ENCODE measurements around the gene CDH1. TPM values are rescaled to one million over a fixed set of nuclear protein-coding genes. Genes with fewer than 3 reads are reported as not detected.

Gene CDH1
- polyA plus RNA-seq, 3 donors = 0.05 to 0.13 TPM; not detected in 1

DNA sequence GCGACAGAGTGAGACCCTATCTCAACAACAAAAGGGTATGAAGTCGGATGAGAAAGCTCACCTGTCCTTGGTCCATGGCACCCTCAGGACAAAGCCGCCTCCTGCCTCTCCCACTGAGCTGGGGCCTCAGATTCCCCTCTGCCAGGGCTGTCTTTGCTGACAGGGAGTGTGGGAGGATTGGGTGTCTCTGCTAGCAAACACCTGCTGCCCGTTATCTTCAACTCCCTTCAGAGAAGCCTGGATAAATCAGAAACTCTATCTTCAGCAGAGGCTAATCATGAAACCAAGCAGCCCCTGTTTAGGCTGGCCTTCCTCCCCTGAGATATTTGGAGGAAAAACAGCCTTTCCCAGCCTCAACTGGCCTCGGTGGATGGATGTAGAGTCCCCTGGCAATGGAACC, 36.3 kb upstream of the CDH1 start:
- H3K27me3 ChIP-seq (ENCODE audit: control insufficient read depth in 2 of 2, insufficient read depth in 2 of 2, low read length in 2 of 2) = no peaks in the 10 kb centered on the region
- no peaks in the 10 kb centered on the region for H3K79me2 ChIP-seq (ENCODE audit: insufficient read depth, low read length)
- intact Hi-C loops (cut with micrococcal nuclease) = loop anchor here (10.0 kb wide), 2 partner anchors 104 to 424 kb away; no protein-coding TSS in a partner anchor
- TF ChIP-seq, protein P1, sequence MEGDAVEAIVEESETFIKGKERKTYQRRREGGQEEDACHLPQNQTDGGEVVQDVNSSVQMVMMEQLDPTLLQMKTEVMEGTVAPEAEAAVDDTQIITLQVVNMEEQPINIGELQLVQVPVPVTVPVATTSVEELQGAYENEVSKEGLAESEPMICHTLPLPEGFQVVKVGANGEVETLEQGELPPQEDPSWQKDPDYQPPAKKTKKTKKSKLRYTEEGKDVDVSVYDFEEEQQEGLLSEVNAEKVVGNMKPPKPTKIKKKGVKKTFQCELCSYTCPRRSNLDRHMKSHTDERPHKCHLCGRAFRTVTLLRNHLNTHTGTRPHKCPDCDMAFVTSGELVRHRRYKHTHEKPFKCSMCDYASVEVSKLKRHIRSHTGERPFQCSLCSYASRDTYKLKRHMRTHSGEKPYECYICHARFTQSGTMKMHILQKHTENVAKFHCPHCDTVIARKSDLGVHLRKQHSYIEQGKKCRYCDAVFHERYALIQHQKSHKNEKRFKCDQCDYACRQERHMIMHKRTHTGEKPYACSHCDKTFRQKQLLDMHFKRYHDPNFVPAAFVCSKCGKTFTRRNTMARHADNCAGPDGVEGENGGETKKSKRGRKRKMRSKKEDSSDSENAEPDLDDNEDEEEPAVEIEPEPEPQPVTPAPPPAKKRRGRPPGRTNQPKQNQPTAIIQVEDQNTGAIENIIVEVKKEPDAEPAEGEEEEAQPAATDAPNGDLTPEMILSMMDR (IDR thresholded peaks at IDR 0.05) = no peak
- Mint-ChIP-seq H3K27ac (peak overlapping the region in 1 of 7 donors; percentile 76), H3K27me3 (ENCODE audit: low read depth in 3 of 3) (peaks cover 5 to 13% (median 7%) of the 10 kb centered on the region in 3 donors), H3K9me3 (peaks cover 0 to 2% (median 0%) of the 10 kb centered on the region in 7 donors), H3K36me3 (no peaks in the 10 kb centered on the region), H3K4me1 (peaks cover 24% of the 10 kb centered on the region), H3K4me3 (no peak overlapping the region)
- H2AFZ ChIP-seq (ENCODE audit: insufficient read depth, low read depth, low read length, poor library complexity, severe bottlenecking) = peak overlapping the region; percentile 60
- no peaks in the 10 kb centered on the region for H3K36me3 ChIP-seq (replicated peaks in 1 of 2; ENCODE audit: control insufficient read depth in 1 of 2, insufficient read depth in 2 of 2, low read length in 2 of 2)
- no peak overlapping the region for H3K4me2 ChIP-seq (replicated peaks; ENCODE audit: extremely low read depth, low read length, poor library complexity, severe bottlenecking)
- H3K9ac ChIP-seq (ENCODE audit: insufficient read depth, low read length, poor library complexity, severe bottlenecking) = peak overlapping the region; percentile 23
- DNase-seq = no peak
- no peaks in the 10 kb centered on the region for H3K9me3 ChIP-seq (replicated peaks in 1 of 2; ENCODE audit: control insufficient read depth in 1 of 2, insufficient read depth in 1 of 2, low read length in 2 of 2)
- H3K4me1 ChIP-seq (ENCODE audit: control insufficient read depth in 1 of 2, insufficient read depth in 2 of 2, low read length in 2 of 2) = peaks cover 30 to 36% of the 10 kb centered on the region in 2 donors
- 100% methylated on average over 1 of the region's 5 CpGs for WGBS (ENCODE audit: insufficient coverage)
- no peaks in the 10 kb centered on the region for H4K20me1 ChIP-seq (ENCODE audit: insufficient read depth, low read length)
- H3K27ac ChIP-seq (ENCODE audit: low read depth in 1 of 2, low read length in 2 of 2) = no peak overlapping the region
- H3K4me3 ChIP-seq (replicated peaks in 1 of 3; ENCODE audit: low read depth in 2 of 3, low read length in 3 of 3) = no peak overlapping the region

DNA sequence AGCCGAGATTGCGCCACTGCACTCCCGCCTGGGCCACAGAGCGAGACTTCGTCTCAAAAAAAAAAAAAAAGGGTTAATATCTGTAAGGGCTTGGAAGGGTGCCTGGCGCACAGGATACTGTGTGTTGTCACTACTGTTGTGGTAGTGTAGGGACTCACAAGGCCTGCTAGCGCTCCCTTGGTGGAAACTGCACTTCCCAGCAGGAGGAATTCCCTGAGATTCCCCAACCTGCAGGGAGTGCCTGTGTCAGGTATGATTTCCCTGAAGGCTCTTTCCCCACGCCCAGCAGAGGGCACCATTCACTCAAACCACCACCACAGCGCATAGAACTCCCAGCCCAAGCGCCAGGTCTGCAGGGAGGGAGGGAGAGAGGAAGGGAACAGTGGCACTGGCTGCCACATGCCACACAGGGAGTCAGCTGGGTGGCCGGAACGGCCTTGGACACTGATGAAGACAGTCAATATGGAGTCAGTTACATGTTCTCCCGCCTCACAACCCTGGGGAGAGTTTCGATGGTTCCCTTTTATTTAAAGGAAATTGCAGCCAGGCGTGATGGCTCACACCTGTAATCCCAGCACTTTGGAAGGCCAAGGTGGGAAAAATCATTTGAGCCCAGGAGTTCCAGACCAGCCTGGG, 32.7 kb upstream of the CDH1 start:
- no peak overlapping the region for H3K27ac Mint-ChIP-seq

More for the DNA sequence above, 32.7 kb upstream of the CDH1 start:
- Histone ChIP-seq H3K9ac (ENCODE audit: insufficient read depth, low read length, poor library complexity, severe bottlenecking) (no peak overlapping the region), H2AFZ (ENCODE audit: insufficient read depth, low read depth, low read length, poor library complexity, severe bottlenecking) (no peak overlapping the region), H3K36me3 (replicated peaks in 1 of 2; ENCODE audit: control insufficient read depth in 1 of 2, insufficient read depth in 2 of 2, low read length in 2 of 2) (no peaks in the 10 kb centered on the region), H3K27ac (ENCODE audit: low read depth in 1 of 2, low read length in 2 of 2) (no peak overlapping the region), H3K79me2 (ENCODE audit: insufficient read depth, low read length) (no peaks in the 10 kb centered on the region), H3K4me3 (replicated peaks in 1 of 3; ENCODE audit: low read depth in 2 of 3, low read length in 3 of 3) (no peak overlapping the region), H3K4me2 (replicated peaks; ENCODE audit: extremely low read depth, low read length, poor library complexity, severe bottlenecking) (peak overlapping the region; percentile 30), H3K27me3 (ENCODE audit: control insufficient read depth in 2 of 2, insufficient read depth in 2 of 2, low read length in 2 of 2) (no peaks in the 10 kb centered on the region), H3K4me1 (ENCODE audit: control insufficient read depth in 1 of 2, insufficient read depth in 2 of 2, low read length in 2 of 2) (peaks cover 23 to 27% of the 10 kb centered on the region in 2 donors), H3K9me3 (replicated peaks in 1 of 2; ENCODE audit: control insufficient read depth in 1 of 2, insufficient read depth in 1 of 2, low read length in 2 of 2) (no peaks in the 10 kb centered on the region), H4K20me1 (ENCODE audit: insufficient read depth, low read length) (no peaks in the 10 kb centered on the region)
- Mint-ChIP-seq H3K4me3 (peak overlapping the region in 1 of 2 donors; percentile 46), H3K27me3 (ENCODE audit: low read depth in 3 of 3) (peaks cover 3 to 10% (median 8%) of the 10 kb centered on the region in 3 donors), H3K36me3 (no peaks in the 10 kb centered on the region), H3K4me1 (peaks cover 16% of the 10 kb centered on the region), H3K9me3 (no peaks in the 10 kb centered on the region)
- DNase-seq = peak; percentile 34 to 74 (median 39)
- intact Hi-C loops (cut with micrococcal nuclease) = loop anchor here (10.0 kb wide), 2 partner anchors 100 to 420 kb away; no protein-coding TSS in a partner anchor
- WGBS (ENCODE audit: insufficient coverage) = 20% methylated on average over 1 of the region's 15 CpGs
- TF ChIP-seq, protein P1 (IDR thresholded peaks at IDR 0.05) = peak; percentile 77
